Activated naive CD4-positive, alpha-beta T cell treated with anti-CD3 and anti-CD28 coated beads, Interleukin-2, amount 50 U/mL, for 16 hours (primary cell): ENCODE results near the gene AKAP14.
"Not testable (repeated sequence)": the region's sequence is repeated elsewhere in the genome, so short reads cannot be mapped to it uniquely, and the experiment has no call there.

ENCODE experiments used
- DNase-seq: peaks from one replicate; pipeline ENCODE4 v3.0.0-alpha.2; 2020

AKAP14 gene

DNA sequence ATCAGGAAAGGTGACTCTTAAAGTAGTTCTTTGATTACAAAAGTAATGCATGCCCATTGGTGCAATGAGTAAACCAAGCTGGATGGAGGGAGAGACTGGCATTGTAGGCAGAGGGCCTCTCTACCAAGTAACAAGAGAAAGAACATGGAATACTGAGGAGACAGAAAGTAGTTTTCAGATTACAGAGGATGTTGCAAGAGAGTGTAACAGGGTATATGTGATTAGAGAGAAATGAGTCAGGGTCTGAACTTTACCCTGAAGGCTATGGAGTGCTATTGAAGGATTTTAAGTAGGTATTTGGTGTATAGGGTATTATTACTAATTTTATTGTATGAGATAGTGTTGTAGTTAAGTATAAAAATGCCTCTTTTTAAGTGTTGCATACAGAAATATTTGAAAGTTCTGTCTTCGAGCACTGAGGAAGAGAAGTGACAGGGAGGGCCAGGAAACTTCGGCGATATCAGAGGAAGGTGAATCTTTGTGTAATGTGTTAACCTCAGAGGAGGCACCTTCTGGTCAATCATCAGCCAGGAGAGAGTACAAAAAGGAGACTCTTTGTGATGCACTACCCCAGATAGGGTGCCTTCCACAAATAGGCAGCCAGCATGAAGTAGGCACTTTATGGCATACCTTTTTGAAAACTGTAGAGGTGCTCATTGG is 39.7 kb downstream of the AKAP14 start:
- no peak for DNase-seq

DNA sequence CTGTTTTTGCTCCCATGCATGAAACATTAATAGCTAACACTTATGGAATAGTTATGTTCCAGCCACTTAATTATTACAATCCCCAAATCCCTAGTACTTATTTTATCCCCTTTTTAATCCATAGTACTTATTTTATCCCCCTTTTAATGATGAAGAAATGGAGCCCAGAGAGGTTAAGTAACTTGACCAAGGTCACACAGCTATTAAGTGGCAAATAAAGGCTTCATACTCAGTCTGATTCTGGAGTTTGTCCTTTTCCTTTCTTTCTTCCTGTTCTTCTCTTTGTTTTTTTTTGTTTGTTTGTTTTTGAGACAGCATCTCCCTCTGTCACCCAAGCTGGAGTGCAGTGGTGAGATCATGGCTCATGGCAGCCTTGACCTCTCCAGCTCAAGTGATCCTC is 45.6 kb downstream of the AKAP14 start:
- no peak for DNase-seq

DNA sequence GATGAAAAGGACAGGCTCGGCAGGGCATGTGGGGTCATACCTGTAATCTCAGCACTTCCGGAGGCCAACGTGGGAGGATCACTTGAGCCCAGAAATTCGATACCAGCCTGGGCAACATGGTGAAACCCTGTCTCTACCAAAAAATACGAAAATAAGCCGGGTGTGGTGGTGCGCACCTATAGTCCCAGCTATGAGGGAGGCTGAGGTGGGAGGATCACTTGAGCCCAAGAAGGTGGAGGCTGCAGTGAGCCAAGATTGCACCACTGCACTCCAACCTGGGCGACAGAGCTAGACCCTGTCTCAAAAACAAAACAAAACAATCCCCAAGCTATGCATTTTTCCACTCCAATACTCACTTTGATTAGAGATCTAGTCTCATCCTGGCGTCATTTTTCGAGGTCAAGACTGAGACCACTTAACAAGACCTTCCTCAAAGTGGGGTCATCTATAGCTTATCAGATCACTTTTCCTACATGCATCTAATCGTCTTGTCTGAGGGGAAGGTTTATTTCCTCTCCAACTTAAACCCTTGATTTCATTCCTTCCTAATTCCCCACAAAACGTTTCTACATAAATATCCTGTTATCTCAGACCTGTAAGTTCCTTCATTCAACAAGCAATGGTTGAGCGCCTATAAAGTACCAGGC is 46.6 kb downstream of the AKAP14 start:
- no peak for DNase-seq

DNA sequence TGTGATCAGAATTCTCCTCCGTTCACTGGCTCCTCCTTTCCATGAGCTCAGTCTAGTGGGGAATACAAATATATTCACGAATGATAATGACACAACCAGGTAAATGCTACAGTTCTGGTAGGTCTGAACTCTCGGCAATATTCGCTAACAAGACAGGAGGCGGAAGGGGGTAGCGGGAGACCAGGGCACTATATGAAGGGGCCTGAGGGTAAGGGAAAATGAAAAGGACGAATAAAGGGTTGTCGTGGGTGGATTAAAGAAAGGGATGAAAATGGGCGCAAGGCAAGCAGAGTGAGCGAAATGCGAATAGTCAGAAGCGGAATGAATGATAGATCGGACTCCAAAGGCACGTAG is 47.1 kb downstream of the AKAP14 start:
- no peak for DNase-seq

DNA sequence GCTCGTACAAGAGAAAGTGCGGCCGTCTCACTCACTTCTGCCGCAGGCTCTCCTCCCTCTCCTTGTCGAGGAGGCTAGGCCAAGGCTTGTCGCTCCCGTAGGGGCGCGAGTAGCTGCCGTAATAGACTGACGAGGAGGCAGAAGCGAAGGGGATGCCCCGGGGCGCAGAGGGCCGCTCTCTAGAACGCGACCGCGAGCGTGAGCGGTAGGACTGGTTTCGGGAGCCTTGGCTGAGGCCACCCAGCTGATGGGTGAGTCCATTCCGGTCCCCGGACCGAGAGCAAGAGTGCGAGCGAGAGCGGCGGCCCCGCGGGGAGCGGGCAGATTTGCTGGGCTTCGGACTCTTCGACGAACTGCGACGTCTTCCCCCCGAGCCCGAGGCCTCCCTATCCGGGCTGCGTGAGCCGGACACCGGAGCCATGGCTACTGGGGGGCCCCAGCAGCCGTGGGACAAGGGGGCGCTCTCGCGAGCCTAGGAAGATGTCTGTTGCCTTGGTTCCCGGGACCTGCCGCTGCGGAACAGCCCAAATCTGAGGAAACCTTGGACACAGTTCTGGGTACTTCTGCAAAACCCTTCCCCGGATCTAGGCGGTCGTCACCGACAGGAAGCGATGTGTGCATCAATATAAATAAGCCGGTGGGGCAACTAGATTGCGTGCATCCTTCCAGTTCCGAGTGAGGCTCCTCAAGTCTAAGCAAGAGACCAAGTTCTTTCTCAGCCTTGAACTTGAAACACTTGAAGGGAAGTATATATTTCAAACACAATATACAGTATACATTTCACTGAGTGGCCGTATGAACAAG is 47.7 kb downstream of the AKAP14 start, which contains the start of gene NKAP:
TSS of gene NKAP (minus strand) at position 567 of the 804 bp plus-strand sequence. CDS start at position 421, 146 bp downstream.
- DNase-seq = peak; percentile 73

DNA sequence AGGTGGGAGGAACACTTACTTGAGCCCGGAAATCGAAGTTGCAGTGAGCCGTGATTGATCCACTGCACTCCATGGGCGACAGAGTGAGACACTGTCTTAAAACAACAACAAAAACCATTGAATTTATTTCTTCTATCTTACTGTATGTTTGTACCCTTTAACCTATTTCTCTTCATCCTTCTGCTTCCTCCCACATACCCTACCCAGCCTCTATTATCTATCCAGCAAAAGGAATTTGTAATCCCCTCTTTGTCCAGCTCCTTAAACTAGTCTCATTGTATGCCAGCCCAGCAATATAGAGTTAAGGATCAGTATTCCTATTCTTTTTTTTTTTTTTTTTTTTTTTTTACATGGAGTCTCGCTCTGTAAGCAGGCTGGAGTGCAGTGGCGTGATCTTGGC is 49.8 kb downstream of the AKAP14 start:
- no peak for DNase-seq

DNA sequence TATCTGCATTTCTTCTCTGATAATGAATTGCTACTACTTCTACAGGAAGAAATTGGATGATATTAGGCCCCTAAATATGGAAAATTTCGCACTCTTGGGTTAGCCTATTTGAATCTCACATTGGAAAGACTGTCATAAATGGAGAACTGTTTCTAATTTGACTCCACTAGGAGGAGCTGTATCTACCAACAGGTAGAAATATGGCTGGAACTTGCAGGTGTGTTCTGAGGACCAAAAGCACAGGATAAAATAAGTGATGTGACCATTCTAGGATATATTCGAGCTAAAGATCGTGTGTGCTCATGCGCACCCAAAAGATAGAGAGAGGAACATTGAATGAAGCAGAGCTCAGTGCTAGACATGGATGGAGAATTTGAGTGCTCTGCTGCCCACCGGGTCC is 52.7 kb downstream of the AKAP14 start:
- no peak for DNase-seq

DNA sequence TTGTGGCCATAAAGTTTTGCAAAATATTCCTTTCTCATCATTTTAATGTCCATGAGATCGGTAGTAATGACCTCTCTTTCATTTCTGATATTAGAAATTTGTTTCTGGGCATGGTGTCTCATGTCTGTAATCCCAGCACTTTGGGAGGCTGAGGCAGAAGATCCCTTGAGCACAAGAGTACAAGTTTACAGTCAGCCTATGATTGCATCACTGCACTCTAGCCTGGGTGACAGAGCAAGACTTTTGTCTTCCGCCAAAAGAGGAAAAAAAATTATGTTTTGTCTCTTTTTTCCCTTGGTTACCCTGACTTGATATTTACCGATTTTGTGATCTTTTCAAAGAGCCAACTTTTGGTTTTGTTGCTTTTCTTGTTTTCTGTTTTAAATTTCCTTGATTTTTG is 58.7 kb downstream of the AKAP14 start:
- DNase-seq = no peak

DNA sequence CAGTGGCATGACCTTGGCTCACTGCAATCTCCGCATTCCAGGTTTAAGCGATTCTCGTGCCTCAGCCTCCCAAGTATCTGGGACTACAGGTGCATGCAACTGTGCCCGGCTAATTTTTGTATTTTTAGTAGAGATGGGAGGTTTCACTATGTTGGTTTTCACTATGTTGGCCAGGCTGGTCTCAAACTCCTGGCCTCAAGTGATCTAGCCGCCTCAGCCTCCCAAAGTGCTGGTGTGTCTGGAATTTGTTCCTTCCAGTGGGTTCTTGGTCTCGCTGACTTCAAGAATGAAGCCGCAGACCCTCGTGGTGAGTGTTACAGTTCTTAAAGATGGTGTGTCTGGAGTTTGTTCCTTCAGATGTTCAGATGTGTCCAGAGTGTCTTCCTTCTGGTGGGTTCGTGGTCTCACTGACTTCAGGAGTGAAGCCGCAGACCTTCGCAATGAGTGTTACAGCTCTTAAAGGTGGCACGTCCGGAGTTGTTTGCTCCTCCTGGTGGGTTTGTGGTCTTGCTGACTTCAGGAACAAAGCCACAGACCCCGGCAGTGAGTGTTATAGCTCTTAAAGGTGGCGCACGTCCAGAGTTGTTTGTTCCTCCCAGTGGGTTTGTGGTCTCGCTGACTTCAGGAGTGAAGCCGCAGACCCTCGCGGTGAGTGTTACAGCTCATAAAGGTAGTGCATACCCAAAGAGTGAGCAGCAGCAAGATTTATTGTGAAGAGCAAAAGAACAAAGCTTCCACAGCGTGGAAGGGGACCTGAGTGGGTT is 60.3 kb downstream of the AKAP14 start:
- not testable (repeated sequence) for DNase-seq

DNA sequence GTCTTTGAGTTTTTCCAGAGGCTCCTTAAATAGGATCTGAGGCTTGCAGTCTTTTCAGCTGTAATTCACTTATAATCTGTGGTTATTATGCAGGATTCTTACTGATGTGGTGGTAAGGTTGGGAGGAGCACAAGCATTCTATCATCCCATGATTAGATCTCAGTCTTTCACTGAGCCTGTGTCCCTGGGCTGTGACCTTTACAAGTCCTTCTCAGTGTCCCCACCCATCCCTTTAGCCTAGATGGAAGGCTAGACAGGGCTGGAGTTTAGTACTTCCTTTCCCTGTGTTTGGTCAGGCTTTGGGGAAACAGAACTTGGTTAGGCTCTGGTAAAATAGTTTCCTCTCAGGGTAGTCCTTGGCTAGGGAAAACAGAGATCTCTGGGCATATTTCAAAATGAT is 64.9 kb downstream of the AKAP14 start:
- no peak for DNase-seq

DNA sequence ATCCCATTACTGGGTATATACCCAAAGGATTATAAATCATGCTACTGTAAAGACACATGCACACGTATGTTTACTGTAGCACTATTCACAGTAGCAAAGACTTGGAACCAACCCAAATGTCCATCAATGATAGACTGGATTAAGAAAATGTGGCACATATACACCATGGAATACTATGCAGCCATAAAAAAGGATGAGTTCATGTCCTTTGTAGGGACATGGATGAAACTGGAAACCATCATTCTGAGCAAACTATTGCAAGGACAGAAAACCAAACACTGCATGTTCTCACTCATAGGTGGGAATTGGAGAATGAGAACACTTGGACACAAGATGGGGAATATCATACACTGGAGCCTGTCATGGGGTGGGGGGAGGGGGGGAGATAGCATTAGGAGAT is 71.1 kb downstream of the AKAP14 start:
- DNase-seq = not testable (repeated sequence)
